HepG2 (cell line): ENCODE measurements around the gene CACNA1F. TPM values are rescaled to one million over a fixed set of nuclear protein-coding genes. Genes with fewer than 3 reads are reported as not detected.

Source experiments
- ATAC-seq: fragments of 200-7000 bp; cut with Tn5 transposase; 3 replicates; pipeline ENCODE4 v1.9.1; 2020; ENCODE audit warnings: mild to moderate bottlenecking, moderate library complexity
- BruUV-seq: library from RNA; stranded (reverse); fragments of 400-500 nt; replicated peaks from 2 replicates; lab custom pipeline; 2021; lab: Mats Ljungman, UMichigan
- CTCF ChIA-PET: fragments of 300-600 bp; formaldehyde crosslinking; extraction: SDS; loops from one replicate; lab custom pipeline; 2021; ENCODE audit warnings: low total read pairs, inconsistent platforms, low intra/inter-chr PET ratio; lab: Yijun Ruan, JAX
- POLR2A ChIA-PET: fragments of 350-600 bp; sonication (Branson Sonifier 250); formaldehyde crosslinking; loops from one replicate; lab custom pipeline; 2020; ENCODE audit warnings: antibody characterized with exemption, inconsistent platforms; lab: Yijun Ruan, JAX
- DNase-seq: peaks from one replicate; pipeline ENCODE4 v3.0.0-alpha.2; 2015; ENCODE audit warnings: low spot score
- FAIRE-seq: peaks from 3 replicates; lab custom pipeline; 2011; peaks lifted over from hg19 to GRCh38; lab: Jason Lieb, UNC
- H2AFZ ChIP-seq: one replicate; pipeline ENCODE4 v1.6.1; 2011; ENCODE audit warnings: low read length, inconsistent platforms
- H3K27ac ChIP-seq: fragments of 300-600 bp; 3 replicates; pipeline ENCODE4 v1.8.0; 2011; ENCODE audit warnings: mixed run types, mild to moderate bottlenecking, mixed read lengths, low read length, inconsistent platforms; ENCODE audit not compliant: insufficient read depth; ENCODE audit errors: extremely low read length
- H3K27me3 ChIP-seq, 2 experiments: fragments of 200-600 bp in 1 of 2; 2 replicates in 1 of 2; 3 replicates in 1 of 2; pipeline versions ENCODE4 v1.6.0 to v1.8.0; 2011; ENCODE audit warnings: low read length in 2 of 2, mild to moderate bottlenecking in 2 of 2, moderate library complexity in 2 of 2, inconsistent platforms in 1 of 2; ENCODE audit not compliant: insufficient read depth in 2 of 2, control insufficient read depth in 1 of 2
- H3K36me3 ChIP-seq, 2 experiments: fragments of 200-600 bp in 1 of 2; replicated peaks in 1 of 2; 2 replicates in 1 of 2; 3 replicates in 1 of 2; pipeline versions ENCODE4 v1.5.1 to v1.8.0; 2011; ENCODE audit warnings: low read length in 2 of 2, inconsistent platforms in 1 of 2; ENCODE audit not compliant: insufficient read depth in 2 of 2, control insufficient read depth in 1 of 2
- H3K4me1 ChIP-seq: 2 replicates; pipeline ENCODE4 v1.5.1; 2012; ENCODE audit warnings: low read length, inconsistent platforms; ENCODE audit not compliant: insufficient read depth
- H3K4me2 ChIP-seq: 2 replicates; pipeline ENCODE4 v1.6.0; 2011; ENCODE audit warnings: low read depth, low read length, inconsistent platforms
- H3K4me3 ChIP-seq, 3 experiments: fragments of 200-600 bp in 1 of 3; sonication (generic), shearing (Covaris generic) in 1 of 3; replicated peaks in 1 of 3; 2 replicates each; pipeline ENCODE4 v1.5.1; 2011 to 2016; ENCODE audit warnings: low read length in 3 of 3, inconsistent platforms in 2 of 3, low read depth in 2 of 3, mild to moderate bottlenecking in 2 of 3, control low read depth in 1 of 3, mixed read lengths in 1 of 3; ENCODE audit not compliant: insufficient read depth in 1 of 3
- H3K79me2 ChIP-seq: one replicate; pipeline ENCODE4 v1.6.1; 2011; ENCODE audit warnings: low read length, inconsistent platforms; ENCODE audit not compliant: insufficient read depth
- H3K9ac ChIP-seq: 2 replicates; pipeline ENCODE4 v1.6.0; 2011; ENCODE audit warnings: mild to moderate bottlenecking, low read depth, low read length, inconsistent platforms; ENCODE audit not compliant: insufficient read depth
- H3K9me3 ChIP-seq: 2 replicates; pipeline ENCODE4 v1.5.1; 2012; ENCODE audit warnings: mild to moderate bottlenecking, low read length
- H4K20me1 ChIP-seq: 2 replicates; pipeline ENCODE4 v1.6.0; 2011; ENCODE audit warnings: inconsistent platforms, mild to moderate bottlenecking, low read length, moderate library complexity; ENCODE audit not compliant: insufficient read depth
- BCL6 ChIP-seq: IDR thresholded peaks from 2 replicates; pipeline ENCODE4 v1.6.1; 2016; ENCODE audit warnings: missing genetic modification reagents, missing compliant biosample characterization
- CBFB ChIP-seq: sonication (generic); formaldehyde crosslinking; IDR thresholded peaks from 2 replicates; pipeline ENCODE4 v1.4.0; 2020; ENCODE audit warnings: missing genetic modification reagents
- CC2D1A ChIP-seq: sonication (generic); formaldehyde crosslinking; IDR thresholded peaks from 2 replicates; pipeline ENCODE4 v1.8.1; 2023; ENCODE audit warnings: mild to moderate bottlenecking, missing genetic modification reagents
- IRF2 ChIP-seq: IDR thresholded peaks from 2 replicates; pipeline ENCODE4 v1.6.1; 2018; ENCODE audit warnings: missing genetic modification reagents, missing compliant biosample characterization
- JARID2 ChIP-seq: sonication (generic); formaldehyde crosslinking; IDR thresholded peaks from 2 replicates; pipeline ENCODE4 v1.8.1; 2023; ENCODE audit warnings: missing genetic modification reagents, inconsistent platforms; ENCODE audit not compliant: insufficient replicate concordance
- ZBTB33 ChIP-seq: sonication (generic); formaldehyde crosslinking; IDR thresholded peaks from 2 replicates; pipeline ENCODE4 v1.4.0; 2020; ENCODE audit warnings: missing genetic modification reagents
- ZC3H4 ChIP-seq: sonication (generic); formaldehyde crosslinking; IDR thresholded peaks from 2 replicates; pipeline ENCODE4 v1.4.0; 2020; ENCODE audit warnings: missing genetic modification reagents, borderline replicate concordance
- ZNF20 ChIP-seq: sonication (generic); formaldehyde crosslinking; IDR thresholded peaks from 2 replicates; pipeline ENCODE4 v1.4.0; 2020; ENCODE audit warnings: mild to moderate bottlenecking, moderate library complexity, missing genetic modification reagents
- ZNF235 ChIP-seq: sonication (generic); formaldehyde crosslinking; IDR thresholded peaks from 2 replicates; pipeline ENCODE4 v1.8.1; 2023; ENCODE audit warnings: mild to moderate bottlenecking, missing genetic modification reagents, borderline replicate concordance
- ZNF468 ChIP-seq: sonication (generic); formaldehyde crosslinking; IDR thresholded peaks from 2 replicates; pipeline ENCODE4 v1.8.0; 2022; ENCODE audit warnings: mild to moderate bottlenecking, moderate library complexity, missing genetic modification reagents
- ZNF572 ChIP-seq: sonication (generic); formaldehyde crosslinking; IDR thresholded peaks from 2 replicates; pipeline ENCODE4 v1.5.1; 2020; ENCODE audit warnings: mild to moderate bottlenecking, missing genetic modification reagents
- ZNF740 ChIP-seq: sonication (generic); formaldehyde crosslinking; IDR thresholded peaks from 2 replicates; pipeline ENCODE4 v1.4.0; 2020; ENCODE audit warnings: missing genetic modification reagents
- ZNF772 ChIP-seq: sonication (generic); formaldehyde crosslinking; IDR thresholded peaks from 2 replicates; pipeline ENCODE4 v1.5.0; 2020; ENCODE audit warnings: mild to moderate bottlenecking, missing genetic modification reagents
- ZNF782 ChIP-seq: sonication (generic); formaldehyde crosslinking; IDR thresholded peaks from 2 replicates; pipeline ENCODE4 v1.4.0; 2020; ENCODE audit warnings: missing genetic modification reagents, mild to moderate bottlenecking, borderline replicate concordance
- ZNF878 ChIP-seq: sonication (generic); formaldehyde crosslinking; IDR thresholded peaks from 2 replicates; pipeline ENCODE4 v1.8.1; 2023; ENCODE audit warnings: mild to moderate bottlenecking, missing genetic modification reagents, moderate library complexity
- WGBS: methylation state at CpG from one replicate; pipeline ENCODE4 v1.1.6; 2017; ENCODE audit warnings: low lambda C conversion rate; 5-methylcytosine and 5-hydroxymethylcytosine counted together
- in situ Hi-C: cut with HindIII; loops from 2 replicates; pipeline ENCODE4 v1.10.0; 2017; ENCODE audit warnings: low pct_unique_long_range_greater_than_20kb; ENCODE audit not compliant: extremely low pct_ligation_motif_present
- intact Hi-C: fragments of 100-400 bp; cut with micrococcal nuclease; formaldehyde crosslinking; loops from one replicate; pipeline ENCODE4 v1.10.0; 2022; ENCODE audit not compliant: unreplicated experiment
- polyA plus RNA-seq, 8 experiments: library from polyadenylated mRNA; depleted of rRNA in 3 of 8; stranded (reverse) in 7 of 8; unstranded in 1 of 8; fragments of >200 nt; fragmentation: Illumina TruSeq in 4 of 8; extraction: Trizol in 4 of 8; gene quantifications; 2 replicates each; pipeline versions ENCODE4 v1.2.1 to v1.2.3, GENCODE V29; 2011 to 2016; ENCODE audit warnings: low read depth in 4 of 8, missing spikeins in 1 of 8, mixed read lengths in 1 of 8; ENCODE audit not compliant: insufficient read depth in 1 of 8
- total RNA-seq, 5 experiments: library from RNA; depleted of rRNA; stranded (reverse); fragments of >200 nt; fragmentation: Illumina TruSeq; extraction: Trizol; gene quantifications; 2 replicates each; pipeline ENCODE4 v1.2.3, GENCODE V29; 2016; ENCODE audit warnings: low read depth in 1 of 5

The CACNA1F gene
- total and polyA plus RNA-seq, 2 of the 13 experiments (the other 11 are each of a cell fraction or from before 2014, with no cell fraction given) = 0.03 TPM; not detected in 1

GRCh38 chrX:49208399-49208798 is 24.7 kb downstream of the CACNA1F start:
- WGBS = 85% methylated on average over 5 of the region's 5 CpGs
- ChIA-PET CTCF (no interaction called here), POLR2A (interaction anchor here (2.7 kb wide), 1 partner anchor 18 kb away, joined by 6 read pairs; no protein-coding TSS in a partner anchor)
- intact Hi-C loops (no loop called here), in situ Hi-C loops (no loop called here)
- DNase-seq (no peak), FAIRE-seq (no peak), ATAC-seq (no peak)
- no TSS peak for BruUV-seq
- no peaks in the 10 kb centered on the region for H3K4me1 ChIP-seq
- H2AFZ ChIP-seq = no peak overlapping the region
- H3K27me3 ChIP-seq = no peaks in the 10 kb centered on the region
- H3K9ac ChIP-seq = no peak overlapping the region
- H3K4me2 ChIP-seq = no peak overlapping the region
- no peaks in the 10 kb centered on the region for H4K20me1 ChIP-seq
- no peak overlapping the region for H3K27ac ChIP-seq
- no peaks in the 10 kb centered on the region for H3K36me3 ChIP-seq
- no peaks in the 10 kb centered on the region for H3K79me2 ChIP-seq
- no peaks in the 10 kb centered on the region for H3K9me3 ChIP-seq
- TF ChIP-seq ZNF740 (no peak), ZNF878 (CRISPR knock-in tag) (no peak), ZNF235 (no peak), ZNF772 (CRISPR knock-in tag) (no peak), JARID2 (CRISPR knock-in tag) (no peak), ZBTB33 (CRISPR knock-in tag) (no peak), ZNF20 (CRISPR knock-in tag) (no peak), CBFB (CRISPR knock-in tag) (no peak), IRF2 (no peak), ZNF572 (CRISPR knock-in tag) (no peak), ZNF468 (CRISPR knock-in tag) (no peak), BCL6 (CRISPR knock-in tag) (no peak), ZC3H4 (CRISPR knock-in tag) (no peak), ZNF782 (no peak), CC2D1A (no peak)
- H3K4me3 ChIP-seq = no peak overlapping the region
